Kidney (tissue), 14 donors: Measurements from ENCODE around the gene TIMP3. TPM values are rescaled to one million over a fixed set of nuclear protein-coding genes. Genes with fewer than 3 reads are reported as not detected.

Experiments used
- DNase-seq, 5 donors: peaks; one replicate each; pipeline ENCODE4 v3.0.0-alpha.2; 2013 to 2020
- FAIRE-seq: peaks from 2 replicates; lab custom pipeline; 2012; peaks lifted over from hg19 to GRCh38; lab: Jason Lieb, UNC
- H3K27ac ChIP-seq, 2 donors: one replicate each; pipeline ENCODE4 v1.7.0; 2013; ENCODE audit warnings: low read depth in 2 of 2, low read length in 2 of 2, inconsistent platforms in 1 of 2
- H3K27me3 ChIP-seq: one replicate; pipeline ENCODE4 v1.7.1; 2013; ENCODE audit warnings: low read length, inconsistent platforms; ENCODE audit not compliant: control insufficient read depth, insufficient read depth
- H3K36me3 ChIP-seq, 3 donors: one replicate each; pipeline versions ENCODE4 v1.7.0 to v1.7.1; 2013; ENCODE audit warnings: low read length in 3 of 3, control low read depth in 1 of 3, inconsistent platforms in 1 of 3; ENCODE audit not compliant: insufficient read depth in 3 of 3, control insufficient read depth in 2 of 3
- H3K4me1 ChIP-seq, 3 donors: one replicate each; pipeline versions ENCODE4 v1.7.0 to v1.7.1; 2013; ENCODE audit warnings: low read length in 3 of 3, inconsistent platforms in 1 of 3, low read depth in 1 of 3; ENCODE audit not compliant: control insufficient read depth in 2 of 3, insufficient read depth in 2 of 3
- H3K4me3 ChIP-seq, 3 donors: one replicate each; pipeline versions ENCODE4 v1.7.0 to v1.8.1; 2013; ENCODE audit warnings: low read length in 3 of 3, control low read depth in 1 of 3, inconsistent platforms in 1 of 3
- H3K9ac ChIP-seq, 3 donors: one replicate each; pipeline versions ENCODE4 v1.7.0 to v1.7.1; 2013; ENCODE audit warnings: low read length in 3 of 3, control low read depth in 1 of 3, inconsistent platforms in 1 of 3
- H3K9me3 ChIP-seq, 3 donors: one replicate each; pipeline versions ENCODE4 v1.7.0 to v1.7.1; 2013; ENCODE audit warnings: low read length in 3 of 3, control low read depth in 1 of 3, inconsistent platforms in 1 of 3; ENCODE audit not compliant: control insufficient read depth in 2 of 3, insufficient read depth in 1 of 3
- intact Hi-C: fragments of 100-400 bp; cut with DNase I; formaldehyde crosslinking; loops from one replicate; pipeline ENCODE4 v1.11.1; 2022
- polyA plus RNA-seq: library from polyadenylated mRNA; stranded (reverse); fragments of 350-450 nt; fragmentation: Illumina TruSeq; extraction: RNeasy Lipid Tissue Mini Kit (QIAGEN cat#74804); gene quantifications from one replicate; pipeline ENCODE4 v1.2.3, GENCODE V29; 2014; ENCODE audit warnings: low read depth, low replicate concordance; ENCODE audit not compliant: insufficient read depth
- total RNA-seq: library from RNA; stranded (reverse); fragmentation: NEBNext Ultra II Directional; extraction: Animal tissue kit (Norgen Biotek cat#: 25700); gene quantifications from one replicate; pipeline ENCODE4 v1.2.1, GENCODE V29; 2021
- TF ChIP-seq, protein P1 (sequence below): IDR thresholded peaks from 3 replicates; pipeline ENCODE4 v1.5.1; 2012; ENCODE audit warnings: mild to moderate bottlenecking, moderate library complexity, borderline replicate concordance; ENCODE audit not compliant: insufficient read depth; ENCODE audit errors: extremely low read depth
- donor health status: control.
- donor health status: control.
- donor health status: control.
- donor health status: control.
- donor health status: control.
- donor health status: DM: yes; HTN: yes; CAD: no.
- donor health status: Normal renal cell carcinoma (clear cell type).

The TIMP3 gene
- total and polyA plus RNA-seq, 2 donors from 2014 or later: 198 to 818 TPM

- TF ChIP-seq, protein P1, sequence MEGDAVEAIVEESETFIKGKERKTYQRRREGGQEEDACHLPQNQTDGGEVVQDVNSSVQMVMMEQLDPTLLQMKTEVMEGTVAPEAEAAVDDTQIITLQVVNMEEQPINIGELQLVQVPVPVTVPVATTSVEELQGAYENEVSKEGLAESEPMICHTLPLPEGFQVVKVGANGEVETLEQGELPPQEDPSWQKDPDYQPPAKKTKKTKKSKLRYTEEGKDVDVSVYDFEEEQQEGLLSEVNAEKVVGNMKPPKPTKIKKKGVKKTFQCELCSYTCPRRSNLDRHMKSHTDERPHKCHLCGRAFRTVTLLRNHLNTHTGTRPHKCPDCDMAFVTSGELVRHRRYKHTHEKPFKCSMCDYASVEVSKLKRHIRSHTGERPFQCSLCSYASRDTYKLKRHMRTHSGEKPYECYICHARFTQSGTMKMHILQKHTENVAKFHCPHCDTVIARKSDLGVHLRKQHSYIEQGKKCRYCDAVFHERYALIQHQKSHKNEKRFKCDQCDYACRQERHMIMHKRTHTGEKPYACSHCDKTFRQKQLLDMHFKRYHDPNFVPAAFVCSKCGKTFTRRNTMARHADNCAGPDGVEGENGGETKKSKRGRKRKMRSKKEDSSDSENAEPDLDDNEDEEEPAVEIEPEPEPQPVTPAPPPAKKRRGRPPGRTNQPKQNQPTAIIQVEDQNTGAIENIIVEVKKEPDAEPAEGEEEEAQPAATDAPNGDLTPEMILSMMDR: no peak
- Histone ChIP-seq H3K4me1 (no peaks in the 10 kb centered on the region), H3K9me3 (no peaks in the 10 kb centered on the region), H3K27me3 (no peaks in the 10 kb centered on the region), H3K27ac (no peak overlapping the region), H3K36me3 (no peaks in the 10 kb centered on the region), H3K4me3 (no peak overlapping the region), H3K9ac (no peak overlapping the region)
- intact Hi-C loops: no loop called here
- FAIRE-seq (no peak), DNase-seq (no peak)
Observed at GRCh38 chr22:32900886-32901635, 99.6 kb downstream of the TIMP3 start.

DNA sequence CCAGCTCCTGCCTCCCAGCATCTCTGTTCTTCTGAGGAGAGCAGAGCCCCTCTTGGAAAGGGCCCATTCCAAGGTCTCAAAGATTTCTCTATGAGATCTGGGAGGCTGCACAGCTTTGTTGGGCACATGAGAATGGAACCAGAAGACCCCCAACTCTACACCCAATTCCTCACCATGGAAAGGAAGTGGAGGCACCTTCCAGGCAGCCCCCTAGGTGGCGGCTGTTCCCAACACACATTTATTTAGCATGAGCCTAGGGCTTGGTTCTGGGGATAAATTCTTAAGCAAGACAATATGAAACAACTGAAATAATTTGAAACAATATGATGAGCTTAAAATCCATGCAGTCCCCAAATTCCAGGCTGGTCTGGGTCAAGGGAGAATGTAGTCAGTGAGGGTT, 100.4 kb downstream of the TIMP3 start:
- Histone ChIP-seq H3K4me1 (no peaks in the 10 kb centered on the region), H3K9ac (no peak overlapping the region), H3K36me3 (no peaks in the 10 kb centered on the region), H3K4me3 (no peak overlapping the region), H3K9me3 (no peaks in the 10 kb centered on the region), H3K27me3 (no peaks in the 10 kb centered on the region), H3K27ac (no peak overlapping the region)
- TF ChIP-seq, protein P1: no peak
- intact Hi-C loops: no loop called here
- FAIRE-seq (no peak), DNase-seq (no peak)

GRCh38 chr22:32903507-32903906, 102.0 kb downstream of the TIMP3 start:
- Histone ChIP-seq H3K27ac (no peak overlapping the region), H3K27me3 (no peaks in the 10 kb centered on the region), H3K4me3 (no peak overlapping the region), H3K4me1 (no peaks in the 10 kb centered on the region), H3K36me3 (no peaks in the 10 kb centered on the region), H3K9me3 (no peaks in the 10 kb centered on the region), H3K9ac (no peak overlapping the region)
- no peak for FAIRE-seq
- no peak for DNase-seq
- intact Hi-C loops: no loop called here
- TF ChIP-seq, protein P1: no peak
